Astrocyte (in vitro differentiated cells and primary cell): ENCODE measurements around the gene PLXNC1.

Source experiments
- EZH2 ChIP-seq: IDR thresholded peaks from 2 replicates; pipeline ENCODE4 v1.6.1; 2012; ENCODE audit warnings: mild to moderate bottlenecking, low read length, inconsistent platforms; ENCODE audit not compliant: insufficient read depth
- TF ChIP-seq, protein P1 (sequence below): IDR thresholded peaks from 2 replicates; pipeline ENCODE4 v1.5.1; 2011; ENCODE audit warnings: low read depth, mild to moderate bottlenecking, inconsistent platforms, low read length, moderate library complexity; ENCODE audit not compliant: insufficient read depth

DNA sequence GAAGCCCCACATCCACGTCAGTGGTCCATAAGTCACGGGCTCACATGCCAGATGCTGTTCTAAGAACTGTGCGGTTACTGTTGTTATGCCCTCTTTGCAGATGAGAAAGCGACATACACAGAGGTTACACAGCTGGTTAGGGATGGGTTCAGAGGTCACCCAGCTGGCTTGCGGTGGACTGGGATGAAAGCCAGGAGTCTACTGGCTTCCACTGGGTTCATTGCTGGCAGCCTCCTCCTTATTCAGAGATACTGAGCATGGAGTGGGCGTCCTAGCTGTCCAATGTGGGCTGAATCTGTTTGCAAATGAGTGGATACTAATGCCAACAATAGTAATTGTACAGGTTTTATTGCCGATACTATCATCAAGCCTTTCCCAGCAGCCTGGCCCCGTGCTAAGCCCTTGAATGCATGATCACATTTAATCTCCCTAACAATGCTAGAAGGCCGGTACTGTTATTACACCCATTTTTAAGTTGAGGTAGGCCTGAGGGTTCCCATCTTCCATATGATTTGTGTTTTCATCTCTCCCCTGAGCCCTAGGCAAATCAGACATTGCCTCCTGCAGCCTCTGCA lies 129.1 kb downstream of the PLXNC1 start:
- TF ChIP-seq, protein P1, sequence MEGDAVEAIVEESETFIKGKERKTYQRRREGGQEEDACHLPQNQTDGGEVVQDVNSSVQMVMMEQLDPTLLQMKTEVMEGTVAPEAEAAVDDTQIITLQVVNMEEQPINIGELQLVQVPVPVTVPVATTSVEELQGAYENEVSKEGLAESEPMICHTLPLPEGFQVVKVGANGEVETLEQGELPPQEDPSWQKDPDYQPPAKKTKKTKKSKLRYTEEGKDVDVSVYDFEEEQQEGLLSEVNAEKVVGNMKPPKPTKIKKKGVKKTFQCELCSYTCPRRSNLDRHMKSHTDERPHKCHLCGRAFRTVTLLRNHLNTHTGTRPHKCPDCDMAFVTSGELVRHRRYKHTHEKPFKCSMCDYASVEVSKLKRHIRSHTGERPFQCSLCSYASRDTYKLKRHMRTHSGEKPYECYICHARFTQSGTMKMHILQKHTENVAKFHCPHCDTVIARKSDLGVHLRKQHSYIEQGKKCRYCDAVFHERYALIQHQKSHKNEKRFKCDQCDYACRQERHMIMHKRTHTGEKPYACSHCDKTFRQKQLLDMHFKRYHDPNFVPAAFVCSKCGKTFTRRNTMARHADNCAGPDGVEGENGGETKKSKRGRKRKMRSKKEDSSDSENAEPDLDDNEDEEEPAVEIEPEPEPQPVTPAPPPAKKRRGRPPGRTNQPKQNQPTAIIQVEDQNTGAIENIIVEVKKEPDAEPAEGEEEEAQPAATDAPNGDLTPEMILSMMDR = no peak
- no peak for TF ChIP-seq EZH2
